HEK293 (cell line): ENCODE results near the gene ACTR1B.

ENCODE experiments used
- HOXC10 ChIP-seq: sonication (generic); formaldehyde crosslinking; IDR thresholded peaks from 2 replicates; pipeline ENCODE4 v1.8.1; 2023; ENCODE audit warnings: mild to moderate bottlenecking, missing genetic modification reagents
- KLF7 ChIP-seq: fragments of 450-650 bp; formaldehyde crosslinking; IDR thresholded peaks from 2 replicates; pipeline ENCODE4 v1.5.1; 2016; ENCODE audit warnings: missing biosample characterization, missing genetic modification characterization, borderline replicate concordance
- KLF8 ChIP-seq: fragments of 450-650 bp; formaldehyde crosslinking; IDR thresholded peaks from 2 replicates; pipeline ENCODE4 v1.5.1; 2016; ENCODE audit warnings: missing biosample characterization, missing genetic modification characterization
- OSR2 ChIP-seq: fragments of 450-650 bp; formaldehyde crosslinking; IDR thresholded peaks from 2 replicates; pipeline ENCODE4 v1.5.1; 2016; ENCODE audit warnings: missing biosample characterization, missing genetic modification characterization
- SP7 ChIP-seq: fragments of 450-650 bp; formaldehyde crosslinking; IDR thresholded peaks from 2 replicates; pipeline ENCODE4 v1.5.1; 2016; ENCODE audit warnings: missing biosample characterization, missing genetic modification characterization
- ZFP3 ChIP-seq: fragments of 450-650 bp; formaldehyde crosslinking; IDR thresholded peaks from 2 replicates; pipeline ENCODE4 v1.5.1; 2016; ENCODE audit warnings: low read depth, missing biosample characterization, missing genetic modification characterization
- ZFP69B ChIP-seq: fragments of 450-650 bp; formaldehyde crosslinking; IDR thresholded peaks from 2 replicates; pipeline ENCODE4 v1.5.1; 2016; ENCODE audit warnings: missing biosample characterization, missing genetic modification characterization
- ZNF157 ChIP-seq: fragments of 450-650 bp; formaldehyde crosslinking; IDR thresholded peaks from 2 replicates; pipeline ENCODE4 v1.5.1; 2016; ENCODE audit warnings: missing biosample characterization, missing genetic modification characterization
- ZNF174 ChIP-seq: fragments of 450-650 bp; formaldehyde crosslinking; IDR thresholded peaks from 2 replicates; pipeline ENCODE4 v1.5.0; 2017; ENCODE audit warnings: missing biosample characterization, mild to moderate bottlenecking, missing genetic modification characterization
- ZNF202 ChIP-seq: fragments of 450-650 bp; formaldehyde crosslinking; IDR thresholded peaks from 2 replicates; pipeline ENCODE4 v1.5.1; 2016; ENCODE audit warnings: missing biosample characterization, missing genetic modification characterization, borderline replicate concordance
- ZNF23 ChIP-seq: fragments of 450-650 bp; formaldehyde crosslinking; IDR thresholded peaks from 2 replicates; pipeline ENCODE4 v1.5.1; 2016; ENCODE audit warnings: missing biosample characterization, missing genetic modification characterization, borderline replicate concordance
- ZNF335 ChIP-seq: fragments of 450-650 bp; formaldehyde crosslinking; conservative IDR thresholded peaks from 2 replicates; pipeline ENCODE4 v1.5.1; 2016; ENCODE audit warnings: missing biosample characterization, missing genetic modification characterization
- ZNF366 ChIP-seq: fragments of 450-650 bp; formaldehyde crosslinking; conservative IDR thresholded peaks from 2 replicates; pipeline ENCODE4 v1.5.1; 2016; ENCODE audit warnings: missing biosample characterization, missing genetic modification characterization
- ZNF426 ChIP-seq: fragments of 450-650 bp; formaldehyde crosslinking; IDR thresholded peaks from 2 replicates; pipeline ENCODE4 v1.5.1; 2017; ENCODE audit warnings: missing biosample characterization, missing genetic modification characterization, mild to moderate bottlenecking, inconsistent platforms, moderate library complexity
- ZNF488 ChIP-seq: fragments of 450-650 bp; formaldehyde crosslinking; IDR thresholded peaks from 2 replicates; pipeline ENCODE4 v1.5.1; 2016; ENCODE audit warnings: missing biosample characterization, missing genetic modification characterization
- ZNF501 ChIP-seq: fragments of 450-650 bp; formaldehyde crosslinking; IDR thresholded peaks from 2 replicates; pipeline ENCODE4 v1.5.1; 2016; ENCODE audit warnings: missing biosample characterization, missing genetic modification characterization
- ZNF549 ChIP-seq: fragments of 450-650 bp; IDR thresholded peaks from 2 replicates; pipeline ENCODE4 v1.5.1; 2018; ENCODE audit warnings: missing biosample characterization, missing genetic modification characterization, mild to moderate bottlenecking, inconsistent platforms, moderate library complexity
- ZNF555 ChIP-seq: fragments of 450-650 bp; formaldehyde crosslinking; conservative IDR thresholded peaks from 2 replicates; pipeline ENCODE4 v1.5.1; 2017; ENCODE audit warnings: missing biosample characterization, mild to moderate bottlenecking, missing genetic modification characterization, inconsistent platforms
- ZNF558 ChIP-seq: fragments of 450-650 bp; formaldehyde crosslinking; IDR thresholded peaks from 2 replicates; pipeline ENCODE4 v1.5.1; 2016; ENCODE audit warnings: missing biosample characterization, missing genetic modification characterization
- ZNF585B ChIP-seq: fragments of 450-650 bp; formaldehyde crosslinking; IDR thresholded peaks from 2 replicates; pipeline ENCODE4 v1.5.1; 2016; ENCODE audit warnings: missing biosample characterization, missing genetic modification characterization
- ZNF596 ChIP-seq: fragments of 450-650 bp; IDR thresholded peaks from 2 replicates; pipeline ENCODE4 v1.5.0; 2018; ENCODE audit warnings: missing biosample characterization, mild to moderate bottlenecking, missing genetic modification characterization, moderate library complexity
- ZNF654 ChIP-seq: fragments of 450-650 bp; formaldehyde crosslinking; IDR thresholded peaks from 2 replicates; pipeline ENCODE4 v1.5.1; 2016; ENCODE audit warnings: low read depth, missing biosample characterization, missing genetic modification characterization
- ZNF677 ChIP-seq: fragments of 450-650 bp; IDR thresholded peaks from 2 replicates; pipeline ENCODE4 v1.5.0; 2018; ENCODE audit warnings: missing biosample characterization, mild to moderate bottlenecking, missing genetic modification characterization, moderate library complexity
- ZNF707 ChIP-seq: fragments of 450-650 bp; formaldehyde crosslinking; IDR thresholded peaks from 2 replicates; pipeline ENCODE4 v1.5.1; 2016; ENCODE audit warnings: missing biosample characterization, missing genetic modification characterization
- ZNF791 ChIP-seq: fragments of 450-650 bp; formaldehyde crosslinking; IDR thresholded peaks from 2 replicates; pipeline ENCODE4 v1.5.1; 2016; ENCODE audit warnings: missing biosample characterization, missing genetic modification characterization
- ZSCAN30 ChIP-seq: fragments of 450-650 bp; IDR thresholded peaks from 2 replicates; pipeline ENCODE4 v1.5.1; 2018; ENCODE audit warnings: missing biosample characterization, mild to moderate bottlenecking, missing genetic modification characterization, moderate library complexity
- ZXDB ChIP-seq: fragments of 450-650 bp; formaldehyde crosslinking; IDR thresholded peaks from 2 replicates; pipeline ENCODE4 v1.5.1; 2016; ENCODE audit warnings: missing biosample characterization, missing genetic modification characterization
- TF ChIP-seq, protein P1 (sequence below): fragments of 450-650 bp; formaldehyde crosslinking; IDR thresholded peaks from 2 replicates; pipeline ENCODE4 v1.5.1; 2016; ENCODE audit warnings: missing biosample characterization, missing genetic modification characterization, borderline replicate concordance
- TF ChIP-seq, protein P2 (sequence below): fragments of 450-650 bp; formaldehyde crosslinking; conservative IDR thresholded peaks from 2 replicates; pipeline ENCODE4 v1.5.1; 2016; ENCODE audit warnings: low read depth, missing biosample characterization, missing genetic modification characterization
- TF ChIP-seq, protein P3 (sequence below): fragments of 450-650 bp; formaldehyde crosslinking; IDR thresholded peaks from 2 replicates; pipeline ENCODE4 v1.5.1; 2016; ENCODE audit warnings: missing biosample characterization, missing genetic modification characterization

The ACTR1B gene

DNA sequence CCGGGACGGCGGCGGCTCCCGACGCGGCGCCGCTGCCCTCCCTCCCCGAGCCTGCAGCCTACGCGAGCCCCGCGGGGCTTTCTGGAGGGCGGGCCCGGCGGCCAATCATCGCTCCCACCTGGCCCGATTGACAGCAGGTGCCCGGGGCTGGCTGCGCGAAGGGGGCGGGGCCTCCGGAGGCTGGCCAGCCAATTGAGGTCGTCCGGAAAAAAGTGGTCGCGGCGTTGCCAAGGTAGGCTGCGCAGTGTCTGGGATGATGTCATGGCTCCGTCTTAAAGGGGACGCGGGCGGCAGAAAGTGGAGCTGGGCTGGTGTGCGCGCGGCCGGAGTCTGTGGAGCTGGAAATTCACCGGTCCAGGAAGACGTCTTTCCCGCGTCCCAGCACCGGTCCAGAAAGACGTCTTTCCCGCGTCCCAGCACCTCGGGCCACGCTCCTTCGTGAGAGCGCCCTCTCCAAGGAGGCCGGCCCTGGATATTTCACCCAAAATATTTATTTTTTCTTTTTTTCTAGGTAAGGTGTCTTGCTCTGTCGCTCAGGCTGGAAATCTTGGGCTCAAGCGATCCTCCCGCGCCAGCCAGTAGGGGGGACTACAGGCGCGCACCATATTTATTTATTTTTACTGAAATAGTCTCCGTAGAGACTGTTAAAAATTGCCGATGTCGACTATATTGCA, at the start of gene ACTR1B (continued):
- TF ChIP-seq ZFP3 (tag by site-specific recombination) (no peak), ZNF366 (tag by site-specific recombination) (peak; percentile 42; the same call in 1 of the 2 replicates), ZNF654 (no peak), ZSCAN30 (no peak), ZNF202 (tag by site-specific recombination) (no peak), ZNF426 (tag by site-specific recombination) (no peak), ZNF707 (tag by site-specific recombination) (no peak), KLF8 (tag by site-specific recombination) (peak; percentile 64; the same call in 1 of the 2 replicates), OSR2 (no peak), ZNF488 (tag by site-specific recombination) (no peak), ZNF677 (tag by site-specific recombination) (no peak), KLF7 (tag by site-specific recombination) (no peak), ZNF585B (tag by site-specific recombination) (no peak), ZNF335 (tag by site-specific recombination) (peak; percentile 70), ZNF558 (tag by site-specific recombination) (no peak), ZNF549 (tag by site-specific recombination) (no peak), ZXDB (tag by site-specific recombination) (peak; percentile 58; the same call in 1 of the 2 replicates), ZNF596 (tag by site-specific recombination) (no peak), HOXC10 (no peak), ZNF157 (tag by site-specific recombination) (no peak), SP7 (tag by site-specific recombination) (peak; percentile 71; the same call in 1 of the 2 replicates), ZNF23 (tag by site-specific recombination) (no peak), ZNF501 (tag by site-specific recombination) (peak; percentile 46; the same call in 1 of the 2 replicates), ZNF174 (no peak), ZFP69B (tag by site-specific recombination) (peak; percentile 95), ZNF791 (tag by site-specific recombination) (no peak), ZNF555 (no peak)
- TF ChIP-seq, protein P1, sequence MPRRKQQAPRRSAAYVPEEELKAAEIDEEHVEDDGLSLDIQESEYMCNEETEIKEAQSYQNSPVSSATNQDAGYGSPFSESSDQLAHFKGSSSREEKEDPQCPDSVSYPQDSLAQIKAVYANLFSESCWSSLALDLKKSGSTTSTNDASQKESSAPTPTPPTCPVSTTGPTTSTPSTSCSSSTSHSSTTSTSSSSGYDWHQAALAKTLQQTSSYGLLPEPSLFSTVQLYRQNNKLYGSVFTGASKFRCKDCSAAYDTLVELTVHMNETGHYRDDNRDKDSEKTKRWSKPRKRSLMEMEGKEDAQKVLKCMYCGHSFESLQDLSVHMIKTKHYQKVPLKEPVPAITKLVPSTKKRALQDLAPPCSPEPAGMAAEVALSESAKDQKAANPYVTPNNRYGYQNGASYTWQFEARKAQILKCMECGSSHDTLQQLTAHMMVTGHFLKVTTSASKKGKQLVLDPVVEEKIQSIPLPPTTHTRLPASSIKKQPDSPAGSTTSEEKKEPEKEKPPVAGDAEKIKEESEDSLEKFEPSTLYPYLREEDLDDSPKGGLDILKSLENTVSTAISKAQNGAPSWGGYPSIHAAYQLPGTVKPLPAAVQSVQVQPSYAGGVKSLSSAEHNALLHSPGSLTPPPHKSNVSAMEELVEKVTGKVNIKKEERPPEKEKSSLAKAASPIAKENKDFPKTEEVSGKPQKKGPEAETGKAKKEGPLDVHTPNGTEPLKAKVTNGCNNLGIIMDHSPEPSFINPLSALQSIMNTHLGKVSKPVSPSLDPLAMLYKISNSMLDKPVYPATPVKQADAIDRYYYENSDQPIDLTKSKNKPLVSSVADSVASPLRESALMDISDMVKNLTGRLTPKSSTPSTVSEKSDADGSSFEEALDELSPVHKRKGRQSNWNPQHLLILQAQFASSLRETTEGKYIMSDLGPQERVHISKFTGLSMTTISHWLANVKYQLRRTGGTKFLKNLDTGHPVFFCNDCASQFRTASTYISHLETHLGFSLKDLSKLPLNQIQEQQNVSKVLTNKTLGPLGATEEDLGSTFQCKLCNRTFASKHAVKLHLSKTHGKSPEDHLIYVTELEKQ (tag by site-specific recombination): no peak; the same call in 1 of the 2 replicates
- TF ChIP-seq, protein P2, sequence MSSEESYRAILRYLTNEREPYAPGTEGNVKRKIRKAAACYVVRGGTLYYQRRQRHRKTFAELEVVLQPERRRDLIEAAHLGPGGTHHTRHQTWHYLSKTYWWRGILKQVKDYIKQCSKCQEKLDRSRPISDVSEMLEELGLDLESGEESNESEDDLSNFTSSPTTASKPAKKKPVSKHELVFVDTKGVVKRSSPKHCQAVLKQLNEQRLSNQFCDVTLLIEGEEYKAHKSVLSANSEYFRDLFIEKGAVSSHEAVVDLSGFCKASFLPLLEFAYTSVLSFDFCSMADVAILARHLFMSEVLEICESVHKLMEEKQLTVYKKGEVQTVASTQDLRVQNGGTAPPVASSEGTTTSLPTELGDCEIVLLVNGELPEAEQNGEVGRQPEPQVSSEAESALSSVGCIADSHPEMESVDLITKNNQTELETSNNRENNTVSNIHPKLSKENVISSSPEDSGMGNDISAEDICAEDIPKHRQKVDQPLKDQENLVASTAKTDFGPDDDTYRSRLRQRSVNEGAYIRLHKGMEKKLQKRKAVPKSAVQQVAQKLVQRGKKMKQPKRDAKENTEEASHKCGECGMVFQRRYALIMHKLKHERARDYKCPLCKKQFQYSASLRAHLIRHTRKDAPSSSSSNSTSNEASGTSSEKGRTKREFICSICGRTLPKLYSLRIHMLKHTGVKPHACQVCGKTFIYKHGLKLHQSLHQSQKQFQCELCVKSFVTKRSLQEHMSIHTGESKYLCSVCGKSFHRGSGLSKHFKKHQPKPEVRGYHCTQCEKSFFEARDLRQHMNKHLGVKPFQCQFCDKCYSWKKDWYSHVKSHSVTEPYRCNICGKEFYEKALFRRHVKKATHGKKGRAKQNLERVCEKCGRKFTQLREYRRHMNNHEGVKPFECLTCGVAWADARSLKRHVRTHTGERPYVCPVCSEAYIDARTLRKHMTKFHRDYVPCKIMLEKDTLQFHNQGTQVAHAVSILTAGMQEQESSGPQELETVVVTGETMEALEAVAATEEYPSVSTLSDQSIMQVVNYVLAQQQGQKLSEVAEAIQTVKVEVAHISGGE (tag by site-specific recombination): peak; percentile 38; the same call in 1 of the 2 replicates
- TF ChIP-seq, protein P3, sequence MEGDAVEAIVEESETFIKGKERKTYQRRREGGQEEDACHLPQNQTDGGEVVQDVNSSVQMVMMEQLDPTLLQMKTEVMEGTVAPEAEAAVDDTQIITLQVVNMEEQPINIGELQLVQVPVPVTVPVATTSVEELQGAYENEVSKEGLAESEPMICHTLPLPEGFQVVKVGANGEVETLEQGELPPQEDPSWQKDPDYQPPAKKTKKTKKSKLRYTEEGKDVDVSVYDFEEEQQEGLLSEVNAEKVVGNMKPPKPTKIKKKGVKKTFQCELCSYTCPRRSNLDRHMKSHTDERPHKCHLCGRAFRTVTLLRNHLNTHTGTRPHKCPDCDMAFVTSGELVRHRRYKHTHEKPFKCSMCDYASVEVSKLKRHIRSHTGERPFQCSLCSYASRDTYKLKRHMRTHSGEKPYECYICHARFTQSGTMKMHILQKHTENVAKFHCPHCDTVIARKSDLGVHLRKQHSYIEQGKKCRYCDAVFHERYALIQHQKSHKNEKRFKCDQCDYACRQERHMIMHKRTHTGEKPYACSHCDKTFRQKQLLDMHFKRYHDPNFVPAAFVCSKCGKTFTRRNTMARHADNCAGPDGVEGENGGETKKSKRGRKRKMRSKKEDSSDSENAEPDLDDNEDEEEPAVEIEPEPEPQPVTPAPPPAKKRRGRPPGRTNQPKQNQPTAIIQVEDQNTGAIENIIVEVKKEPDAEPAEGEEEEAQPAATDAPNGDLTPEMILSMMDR (tag by site-specific recombination): no peak; the same call in none of the 2 replicates
